Activated T-helper 17 cell treated with anti-CD3 and anti-CD28 coated beads, Interleukin-2, amount 50 U/mL, for 72 hours (primary cell): ENCODE results near the gene SNTB2. TPM values are rescaled to one million over a fixed set of nuclear protein-coding genes. Genes with fewer than 3 reads are reported as not detected.

Experiments
- ATAC-seq: fragments of 150-1000 bp; cut with Tn5 transposase; replicated peaks from 2 replicates; pipeline ENCODE4 v1.10.0; 2021; ENCODE audit warnings: mild to moderate bottlenecking, moderate library complexity
- H3K27ac Mint-ChIP-seq: one replicate; pipeline ENCODE4 v1.8.0; 2022; ENCODE audit warnings: mixed read lengths
- H3K27me3 Mint-ChIP-seq: one replicate; pipeline ENCODE4 v1.8.0; 2022; ENCODE audit warnings: mixed read lengths
- H3K36me3 Mint-ChIP-seq: one replicate; pipeline ENCODE4 v1.8.0; 2022; ENCODE audit warnings: low read depth, mild to moderate bottlenecking, mixed read lengths
- H3K4me1 Mint-ChIP-seq: one replicate; pipeline ENCODE4 v1.8.0; 2022; ENCODE audit warnings: mixed read lengths
- H3K4me3 Mint-ChIP-seq: one replicate; pipeline ENCODE4 v1.8.0; 2022; ENCODE audit warnings: mild to moderate bottlenecking, mixed read lengths
- H3K9me3 Mint-ChIP-seq: one replicate; pipeline ENCODE4 v1.8.0; 2022; ENCODE audit warnings: mixed read lengths
- total RNA-seq, 2 donors: library from RNA; stranded (reverse); gene quantifications; one replicate each; pipeline ENCODE4 v1.2.3, GENCODE V29; 2022

Gene SNTB2
- total RNA-seq, 2 donors from 2014 or later: 21.0 to 22.9 TPM

- Mint-ChIP-seq H3K4me1 (peaks cover 3% of the 10 kb centered on the region), H3K9me3 (no peaks in the 10 kb centered on the region), H3K27me3 (no peaks in the 10 kb centered on the region), H3K4me3 (no peak overlapping the region), H3K27ac (no peak overlapping the region), H3K36me3 (peaks cover 5% of the 10 kb centered on the region)
- no peak for ATAC-seq
Measured at GRCh38 chr16:69307091-69307490, 120.1 kb downstream of the SNTB2 start.

- H3K4me3 Mint-ChIP-seq: no peak overlapping the region
- peaks cover 6% of the 10 kb centered on the region for H3K36me3 Mint-ChIP-seq
- H3K27me3 Mint-ChIP-seq: no peaks in the 10 kb centered on the region
- no peak for ATAC-seq
- no peaks in the 10 kb centered on the region for H3K9me3 Mint-ChIP-seq
- H3K27ac Mint-ChIP-seq: no peak overlapping the region
- peaks cover 6% of the 10 kb centered on the region for H3K4me1 Mint-ChIP-seq
Measured at GRCh38 chr16:69307856-69308255, 120.9 kb downstream of the SNTB2 start.

- no peaks in the 10 kb centered on the region for H3K9me3 Mint-ChIP-seq
- peaks cover 11% of the 10 kb centered on the region for H3K4me1 Mint-ChIP-seq
- H3K4me3 Mint-ChIP-seq: no peak overlapping the region
- H3K27me3 Mint-ChIP-seq: no peaks in the 10 kb centered on the region
- no peak overlapping the region for H3K27ac Mint-ChIP-seq
- ATAC-seq: no peak
- peaks cover 20% of the 10 kb centered on the region for H3K36me3 Mint-ChIP-seq
Measured at GRCh38 chr16:69309316-69309715, 122.4 kb downstream of the SNTB2 start.

GRCh38 chr16:69310653-69311532 lies 123.9 kb downstream of the SNTB2 start, which contains the start of gene VPS4A:
Gene VPS4A (plus strand): TSS chr16:69311350. CDS start chr16:69311512, 162 bp downstream.
- ATAC-seq: peak; percentile 96
- peaks cover 11% of the 10 kb centered on the region for H3K4me1 Mint-ChIP-seq
- H3K4me3 Mint-ChIP-seq: peak within 1 kb of the TSS; percentile 99

DNA sequence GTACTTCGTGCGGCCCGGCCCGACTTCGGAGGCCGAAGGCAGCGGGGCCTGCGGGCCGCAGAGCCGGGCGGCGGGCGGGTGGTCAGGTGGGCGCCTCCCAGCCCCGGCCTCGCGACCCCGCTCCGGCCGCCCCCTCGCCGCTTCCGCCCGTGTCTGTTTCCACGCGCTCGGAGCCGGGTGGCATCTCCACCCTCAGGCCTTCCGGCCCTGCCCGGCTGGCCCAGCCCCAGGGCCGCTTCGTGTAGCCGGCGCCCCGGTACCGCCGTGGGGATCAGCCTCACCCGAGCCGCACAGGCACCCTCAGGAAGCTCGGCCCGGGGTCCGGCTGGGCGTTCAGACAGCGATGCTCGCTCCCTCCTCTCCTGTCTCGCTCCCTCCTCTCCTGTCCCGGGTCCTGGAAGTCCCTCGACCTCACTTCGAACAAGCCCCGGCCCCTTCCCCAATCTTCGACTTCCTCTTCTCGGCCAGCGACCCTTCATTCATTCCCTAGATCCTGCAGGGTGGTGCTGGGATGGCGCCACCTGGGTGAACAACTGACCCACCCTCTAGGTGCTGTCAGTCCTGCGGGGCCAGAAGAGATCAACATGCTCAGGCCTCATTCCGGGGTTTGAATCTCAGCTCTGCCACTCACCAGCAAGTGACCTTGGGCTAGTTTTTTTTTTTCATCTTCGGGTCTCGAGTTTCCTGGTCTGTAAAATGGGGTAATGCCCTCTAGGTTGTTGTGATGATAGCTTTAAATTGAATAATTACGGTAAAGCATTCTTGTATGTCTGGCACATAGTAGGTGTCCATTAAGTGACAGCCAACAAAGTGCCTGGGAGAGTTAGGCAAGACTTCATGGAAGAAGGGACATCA lies 124.8 kb downstream of the SNTB2 start:
- Mint-ChIP-seq H3K4me3 (peak overlapping the region; percentile 99), H3K27me3 (no peaks in the 10 kb centered on the region), H3K27ac (peak overlapping the region; percentile 98), H3K9me3 (no peaks in the 10 kb centered on the region), H3K4me1 (peaks cover 11% of the 10 kb centered on the region), H3K36me3 (peaks cover 41% of the 10 kb centered on the region)
- peak; percentile 68 for ATAC-seq

More at GRCh38 chr16:69310653-69311532, 123.9 kb downstream of the SNTB2 start, which contains the start of gene VPS4A:
- Mint-ChIP-seq H3K27ac (peak within 1 kb of the TSS; percentile 98), H3K27me3 (no peaks in the 10 kb centered on the region), H3K9me3 (no peaks in the 10 kb centered on the region), H3K36me3 (peaks cover 32% of the 10 kb centered on the region)

DNA sequence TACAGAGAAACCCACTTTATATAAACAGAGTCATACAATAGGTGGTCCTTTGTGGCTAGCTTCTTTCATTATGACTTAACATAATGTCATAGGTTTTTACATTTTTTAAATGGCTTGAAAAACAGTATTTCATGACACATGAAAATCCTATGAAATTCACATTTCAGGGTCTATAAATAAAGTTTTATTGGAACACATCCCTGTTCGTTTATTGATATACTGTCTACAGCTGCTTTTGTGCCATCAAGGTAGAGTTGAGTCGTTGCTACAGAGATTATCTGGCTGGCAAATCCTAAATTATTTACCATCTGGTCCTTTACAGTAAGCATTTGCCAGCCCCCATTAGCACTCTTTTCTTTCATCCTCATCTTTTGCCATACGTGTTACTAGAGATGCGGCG lies 126.5 kb downstream of the SNTB2 start:
- no peaks in the 10 kb centered on the region for H3K27me3 Mint-ChIP-seq
- H3K9me3 Mint-ChIP-seq: no peaks in the 10 kb centered on the region
- H3K36me3 Mint-ChIP-seq: peaks cover 55% of the 10 kb centered on the region
- ATAC-seq: no peak
- peak overlapping the region; percentile 71 for H3K27ac Mint-ChIP-seq
- peaks cover 11% of the 10 kb centered on the region for H3K4me1 Mint-ChIP-seq
- H3K4me3 Mint-ChIP-seq: peak overlapping the region; percentile 99

DNA sequence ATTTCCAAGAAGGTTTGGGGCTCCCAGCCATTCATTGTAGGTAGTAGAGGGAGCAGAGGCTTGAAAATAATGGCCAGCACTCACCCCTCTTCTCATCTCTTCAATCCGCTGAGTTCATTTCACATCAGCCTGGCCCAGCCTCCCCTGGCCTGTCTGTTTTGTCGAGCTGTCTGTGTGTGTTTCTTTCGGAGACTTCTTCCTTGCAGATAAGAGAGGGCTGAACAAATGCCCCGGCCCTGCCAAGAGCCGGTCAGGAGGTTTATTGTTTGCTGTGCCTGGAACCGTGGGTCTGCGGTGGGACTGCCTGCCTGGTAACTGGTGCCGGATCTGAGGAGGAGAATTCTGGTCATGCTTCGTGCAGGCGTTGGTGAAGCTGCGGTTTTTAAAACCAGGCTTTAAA lies 127.6 kb downstream of the SNTB2 start:
- Mint-ChIP-seq H3K9me3 (no peaks in the 10 kb centered on the region), H3K36me3 (peaks cover 65% of the 10 kb centered on the region), H3K27ac (peak overlapping the region; percentile 71), H3K4me3 (no peak overlapping the region), H3K4me1 (peaks cover 11% of the 10 kb centered on the region), H3K27me3 (no peaks in the 10 kb centered on the region)
- no peak for ATAC-seq

DNA sequence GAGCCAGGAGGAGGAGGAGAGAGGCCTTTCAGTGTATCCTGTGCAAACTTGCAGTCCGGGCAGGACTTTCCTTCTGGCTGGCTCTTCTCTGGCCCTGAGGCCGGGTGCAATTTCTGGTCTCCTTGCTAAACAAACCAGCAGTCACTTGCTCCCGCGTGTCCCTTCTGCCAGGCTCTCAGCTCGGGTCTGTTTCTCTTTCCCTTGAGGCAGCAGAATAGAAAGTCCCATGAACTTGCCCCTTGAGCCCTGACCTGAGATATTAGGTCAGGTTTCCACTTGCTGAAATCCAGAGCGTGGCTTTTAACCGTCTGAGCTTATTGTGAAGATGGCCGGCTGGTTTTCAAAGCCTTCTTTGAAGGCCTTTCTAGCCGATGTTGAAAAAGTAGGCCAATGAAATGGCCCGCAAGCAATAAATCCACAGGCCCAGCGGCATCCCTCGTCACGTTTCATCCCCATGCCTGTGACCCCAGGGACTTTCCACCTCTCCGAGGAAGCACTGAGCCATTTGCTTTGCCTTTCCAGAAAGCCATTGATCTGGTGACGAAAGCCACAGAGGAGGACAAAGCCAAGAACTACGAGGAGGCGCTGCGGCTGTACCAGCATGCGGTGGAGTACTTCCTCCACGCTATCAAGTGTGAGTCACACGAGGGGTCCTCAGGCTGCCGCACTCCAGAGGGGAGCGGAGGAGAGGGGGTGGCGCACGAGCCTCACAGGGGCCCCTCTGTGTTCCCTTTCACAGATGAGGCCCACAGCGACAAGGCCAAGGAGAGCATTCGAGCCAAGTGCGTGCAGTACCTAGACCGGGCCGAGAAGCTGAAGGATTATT lies 128.7 kb downstream of the SNTB2 start:
- no peak overlapping the region for H3K27ac Mint-ChIP-seq
- H3K4me3 Mint-ChIP-seq: no peak overlapping the region
- H3K27me3 Mint-ChIP-seq: no peaks in the 10 kb centered on the region
- peaks cover 11% of the 10 kb centered on the region for H3K4me1 Mint-ChIP-seq
- peaks cover 72% of the 10 kb centered on the region for H3K36me3 Mint-ChIP-seq
- no peaks in the 10 kb centered on the region for H3K9me3 Mint-ChIP-seq
- no peak for ATAC-seq

- ATAC-seq: no peak
- Mint-ChIP-seq H3K36me3 (peaks cover 81% of the 10 kb centered on the region), H3K27ac (no peak overlapping the region), H3K27me3 (no peaks in the 10 kb centered on the region), H3K4me1 (peaks cover 12% of the 10 kb centered on the region), H3K4me3 (no peak overlapping the region), H3K9me3 (no peaks in the 10 kb centered on the region)
Measured at GRCh38 chr16:69316595-69317034, 129.7 kb downstream of the SNTB2 start.

DNA sequence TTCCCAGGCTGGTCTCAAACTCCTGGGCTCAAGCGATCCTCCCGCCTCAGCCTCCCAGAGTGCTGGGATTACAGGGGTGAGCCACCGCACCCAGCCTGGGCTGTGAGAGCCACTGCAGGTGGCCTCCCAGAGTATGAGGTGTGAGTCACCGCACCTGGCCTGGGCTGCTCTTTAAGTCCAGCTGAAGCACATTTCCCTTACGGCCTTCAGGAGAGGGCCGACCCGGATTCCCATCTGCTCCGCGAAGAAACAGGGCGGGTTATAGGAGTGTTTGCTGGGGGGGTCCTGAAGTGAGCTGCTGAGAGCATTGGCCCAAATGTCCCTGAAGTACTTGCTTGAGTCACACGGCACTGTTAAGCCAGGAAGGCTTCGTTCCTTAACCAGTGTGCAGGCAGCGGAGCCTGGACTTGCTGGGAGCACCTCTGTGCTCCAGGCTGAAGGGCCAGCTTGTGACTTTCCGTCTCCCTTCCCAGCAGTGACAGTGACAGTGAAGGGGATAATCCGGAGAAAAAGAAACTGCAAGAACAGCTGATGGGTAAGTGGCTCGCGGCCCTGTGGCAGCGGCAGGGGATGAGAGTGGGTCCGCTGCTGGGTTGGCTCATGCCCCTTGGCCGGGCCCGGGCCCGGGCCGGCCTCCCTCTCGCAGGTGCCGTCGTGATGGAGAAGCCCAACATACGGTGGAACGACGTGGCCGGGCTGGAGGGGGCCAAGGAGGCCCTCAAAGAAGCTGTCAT lies 131.4 kb downstream of the SNTB2 start:
- Mint-ChIP-seq H3K4me3 (no peak overlapping the region), H3K36me3 (peaks cover 88% of the 10 kb centered on the region), H3K27ac (no peak overlapping the region), H3K27me3 (no peaks in the 10 kb centered on the region), H3K9me3 (no peaks in the 10 kb centered on the region), H3K4me1 (peaks cover 6% of the 10 kb centered on the region)
- ATAC-seq: no peak

DNA sequence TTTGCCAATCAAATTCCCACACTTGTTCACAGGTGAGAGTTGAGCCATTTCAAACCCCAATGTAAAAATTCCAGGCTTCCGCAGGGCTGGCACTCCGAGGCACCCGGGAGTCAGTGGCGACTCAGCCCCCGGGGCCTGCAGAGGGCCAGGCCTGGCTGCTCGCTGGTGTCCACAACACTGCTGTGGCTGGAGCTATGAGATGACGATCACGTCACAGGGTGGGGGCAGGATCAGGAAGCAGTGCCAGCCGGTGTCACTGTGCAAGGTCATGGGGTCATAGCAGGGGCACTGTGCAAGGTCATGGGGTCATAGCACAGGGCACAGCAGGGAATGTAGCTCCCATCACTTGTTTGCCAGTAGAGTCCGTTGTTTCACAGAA lies 131.9 kb downstream of the SNTB2 start:
- no peaks in the 10 kb centered on the region for H3K27me3 Mint-ChIP-seq

GRCh38 chr16:69319381-69319780 lies 132.4 kb downstream of the SNTB2 start:
- Mint-ChIP-seq H3K27ac (peak overlapping the region; percentile 28), H3K4me1 (peaks cover 4% of the 10 kb centered on the region), H3K27me3 (no peaks in the 10 kb centered on the region), H3K9me3 (no peaks in the 10 kb centered on the region), H3K4me3 (no peak overlapping the region), H3K36me3 (peaks cover 88% of the 10 kb centered on the region)
- no peak for ATAC-seq

More for the DNA sequence above, 131.9 kb downstream of the SNTB2 start:
- Mint-ChIP-seq H3K36me3 (peaks cover 88% of the 10 kb centered on the region), H3K9me3 (no peaks in the 10 kb centered on the region), H3K4me1 (peaks cover 4% of the 10 kb centered on the region), H3K4me3 (no peak overlapping the region), H3K27ac (peak overlapping the region; percentile 28)
- no peak for ATAC-seq
